ENCODE results near the gene LOC128125822.
A peak's percentile ranks its signal among the peaks of the same experiment; 100 is the strongest.

The LOC128125822 gene

DNA sequence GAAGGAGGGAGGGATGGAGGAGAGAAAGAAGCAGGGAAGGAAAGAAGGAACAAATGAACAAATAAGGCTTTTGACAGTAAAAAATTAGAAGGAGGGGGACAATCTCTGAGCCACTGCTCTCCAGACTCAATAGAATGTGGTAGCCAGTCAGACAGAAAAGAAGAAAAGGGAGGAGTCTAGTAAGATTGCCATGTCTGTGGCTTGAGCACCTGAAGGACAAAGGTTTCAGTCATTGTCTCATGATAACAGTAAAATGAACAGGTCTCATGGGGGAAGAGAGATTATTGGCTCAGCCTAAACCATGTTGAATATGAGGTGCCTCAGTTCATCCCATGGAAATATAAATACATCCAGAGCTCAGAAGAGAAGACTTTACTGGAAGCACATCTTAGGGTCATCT, 14.0 kb upstream of the LOC128125822 start:
- DNase-seq: no peak

DNA sequence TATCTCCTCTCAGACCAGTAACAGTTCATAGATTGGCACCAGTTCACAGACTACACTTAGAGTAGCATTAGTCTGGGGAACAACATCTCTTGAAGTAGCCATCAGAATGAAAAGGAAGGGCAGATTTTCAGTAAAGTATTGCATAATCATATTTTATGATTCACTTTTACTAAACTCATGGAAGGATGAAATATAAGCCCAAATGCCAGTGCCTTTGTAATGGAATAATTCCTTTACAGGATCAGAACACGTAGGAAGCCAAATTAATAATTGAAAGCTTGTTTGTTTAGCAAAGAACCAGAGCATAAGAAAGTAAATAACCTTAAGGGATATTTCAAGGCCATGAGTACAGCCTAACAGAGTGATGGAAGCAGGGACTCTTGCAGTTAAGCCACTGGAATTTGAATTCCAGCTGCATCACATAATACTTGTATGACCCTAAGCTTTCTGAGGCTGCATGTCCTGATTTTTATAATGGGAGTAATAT, 11.4 kb upstream of the LOC128125822 start:
- DNase-seq: no peak

DNA sequence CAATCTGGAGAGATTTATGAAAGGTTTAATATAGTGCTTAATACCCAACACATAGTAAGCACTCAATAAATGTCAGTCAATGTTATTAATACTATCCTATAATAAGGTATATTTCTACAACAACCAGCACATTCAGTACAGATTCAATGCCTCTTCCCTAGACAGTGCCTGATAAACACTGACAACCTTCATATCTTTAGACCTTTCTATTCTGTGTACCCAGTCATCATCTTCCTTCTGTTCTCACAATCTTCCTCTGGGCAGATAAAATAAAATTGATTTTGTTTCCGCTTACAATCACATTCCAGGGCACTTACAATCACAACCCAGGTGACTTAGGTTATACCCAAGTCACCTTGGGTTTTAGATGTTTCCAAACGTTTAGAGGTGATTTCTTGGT, 11.0 kb upstream of the LOC128125822 start:
- no peak for DNase-seq

DNA sequence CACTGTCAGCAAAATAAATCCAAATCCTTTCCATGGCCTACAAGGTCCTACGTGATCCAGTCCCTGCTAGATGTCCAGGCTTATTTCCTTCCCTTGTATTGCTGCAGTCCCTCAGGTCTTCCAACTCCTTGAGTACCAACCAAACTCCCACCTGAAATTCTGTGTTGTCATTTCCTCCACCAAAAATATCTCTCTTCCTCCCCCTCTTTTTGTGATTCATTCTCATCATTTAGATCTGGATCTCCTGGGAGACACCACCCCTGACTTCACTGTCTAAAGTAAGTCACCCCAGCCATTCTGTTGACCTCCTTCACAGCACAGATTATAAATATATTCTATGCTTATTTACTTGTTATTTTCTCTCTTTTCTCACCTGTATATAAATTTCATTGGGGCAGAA, 9.0 kb upstream of the LOC128125822 start:
- no peak for DNase-seq

DNA sequence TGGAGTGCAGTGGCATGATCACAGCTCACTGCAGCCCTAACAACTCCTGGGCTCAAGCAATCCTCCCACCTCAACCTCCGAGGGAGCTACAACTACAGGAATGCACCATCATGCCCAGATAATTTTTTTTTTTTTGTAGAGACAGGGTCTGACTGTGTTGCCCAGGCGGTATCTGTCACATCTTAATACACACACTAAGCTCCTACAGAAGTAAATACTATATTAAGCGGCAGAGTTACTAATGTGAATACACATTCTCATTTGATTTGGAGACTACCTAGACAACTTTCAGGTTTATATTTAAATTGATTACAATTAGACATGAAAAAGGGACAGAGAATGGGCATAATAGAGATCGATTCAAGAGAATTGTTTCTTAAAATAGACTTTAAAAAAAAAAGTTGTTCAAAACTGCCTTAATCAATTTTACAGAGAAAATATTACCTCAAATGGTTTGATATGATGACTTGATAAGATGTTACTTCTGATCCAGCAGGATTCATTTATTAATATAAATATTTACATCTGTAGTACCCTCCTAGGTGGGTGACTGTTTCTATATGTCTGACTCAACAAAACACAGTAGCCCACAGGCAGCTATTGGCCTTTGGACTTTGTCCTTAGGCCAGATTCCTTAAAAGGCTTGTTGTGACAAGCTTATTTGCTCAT, 7.1 kb upstream of the LOC128125822 start:
- DNase-seq: no peak

DNA sequence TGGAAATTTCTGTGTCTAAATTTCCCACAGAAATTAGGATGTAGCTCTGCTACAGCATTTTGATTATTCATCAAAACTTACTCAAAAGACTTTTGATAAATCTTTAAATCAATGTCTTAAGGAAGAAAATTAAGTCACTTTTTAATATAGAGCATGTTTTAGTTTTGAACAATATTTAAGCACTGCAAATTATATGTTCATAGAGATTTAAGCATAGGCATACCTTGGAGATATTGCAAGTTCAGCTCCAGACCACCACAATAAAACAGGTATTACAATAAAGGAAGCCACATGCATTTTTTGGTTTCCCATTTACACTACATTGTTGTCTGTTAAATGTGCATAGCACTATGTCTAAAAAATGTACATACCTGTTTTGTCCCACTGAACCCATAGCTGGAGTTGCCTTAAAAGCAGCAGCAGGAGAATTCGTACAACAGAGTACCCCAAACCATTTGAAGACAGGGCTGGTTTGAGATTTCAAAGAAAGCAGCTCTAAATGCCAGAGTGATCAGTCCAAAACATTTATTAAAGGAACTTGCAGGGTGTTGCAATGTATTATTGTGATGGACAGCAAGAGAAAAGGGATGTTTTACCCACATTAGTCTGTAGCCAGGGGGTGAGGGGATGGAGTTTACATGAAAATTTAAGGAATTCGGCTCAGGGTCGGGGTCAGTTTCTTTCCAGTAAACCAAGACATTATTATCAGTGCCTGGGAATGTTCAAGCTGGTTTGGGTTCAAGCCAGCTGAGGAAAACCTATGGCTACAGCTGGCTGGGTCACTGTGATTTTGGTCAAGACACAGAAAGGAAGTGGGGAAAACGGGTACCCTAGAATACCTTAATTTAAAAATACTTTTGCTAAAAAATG, 6.3 kb upstream of the LOC128125822 start:
- no peak for DNase-seq

DNA sequence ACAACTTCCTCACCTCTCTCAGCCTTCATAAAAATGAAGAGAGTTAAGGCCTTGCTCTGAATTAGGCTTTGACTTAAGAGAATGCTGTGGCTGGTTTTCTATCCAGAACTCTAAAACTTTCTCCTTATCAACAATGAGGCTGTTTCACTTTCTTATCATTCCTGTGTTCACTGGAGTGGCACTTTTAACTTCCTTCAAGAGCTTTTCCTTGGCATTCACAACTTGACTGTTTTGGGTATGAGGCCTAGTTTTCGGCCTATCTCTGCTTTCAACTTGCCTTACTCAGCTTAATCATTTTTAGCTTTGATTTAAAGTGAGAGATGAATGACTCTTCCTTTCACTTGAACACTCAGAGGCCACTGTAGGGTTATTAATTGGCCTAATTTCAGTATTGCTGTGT, 4.3 kb upstream of the LOC128125822 start:
- no peak for DNase-seq

DNA sequence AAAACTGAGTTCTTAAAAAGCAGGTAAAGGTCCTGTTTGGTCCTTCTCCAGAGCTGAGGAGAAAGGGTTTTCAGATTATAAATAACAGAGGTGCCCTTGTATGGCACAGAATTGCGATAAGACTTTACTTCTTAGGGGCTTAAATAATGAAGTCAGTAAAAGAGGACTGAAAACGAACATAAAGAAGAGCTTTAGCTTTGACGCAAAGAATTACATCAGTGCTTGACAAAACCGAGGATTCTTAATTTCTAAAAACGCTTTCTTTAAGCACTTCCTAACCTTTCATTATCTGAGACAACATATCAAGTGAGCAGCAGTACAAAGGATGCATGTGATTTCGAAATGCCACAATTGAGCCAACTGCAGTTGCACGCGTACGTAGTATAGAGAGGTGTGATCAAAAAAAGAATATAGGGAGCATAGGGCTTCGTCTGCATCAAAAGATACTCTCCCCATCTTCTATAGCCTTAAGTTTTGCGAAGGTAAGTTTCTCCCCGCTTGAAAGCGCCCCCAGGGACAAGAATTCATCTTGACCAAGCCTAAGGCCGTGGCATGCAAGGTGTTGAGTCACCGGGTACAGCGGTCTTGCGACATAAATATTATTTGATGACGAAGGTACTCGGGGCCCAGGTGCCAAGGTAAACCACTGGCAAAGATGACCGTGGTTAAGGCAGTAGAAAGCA, 778 bp upstream of the LOC128125822 start:
- DNase-seq: peak; percentile 38

DNA sequence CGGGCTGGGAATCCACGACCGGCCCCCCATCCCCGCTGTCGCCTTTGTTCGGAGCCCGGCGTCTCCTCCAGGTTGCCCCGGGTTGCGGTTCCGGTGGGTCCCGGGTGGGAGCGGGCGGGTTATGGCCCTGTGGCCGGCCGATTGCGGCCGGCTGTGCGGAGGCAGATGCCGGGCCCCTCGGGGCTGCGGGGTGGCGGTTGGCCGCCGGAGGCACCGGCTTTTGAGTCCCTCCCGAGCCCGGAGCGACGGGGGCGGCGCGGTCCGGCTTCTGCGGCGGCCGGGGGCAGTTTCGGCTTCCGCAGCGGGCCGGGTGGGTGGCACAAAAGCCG, 431 bp downstream of the LOC128125822 start:
- no peak for DNase-seq

DNA sequence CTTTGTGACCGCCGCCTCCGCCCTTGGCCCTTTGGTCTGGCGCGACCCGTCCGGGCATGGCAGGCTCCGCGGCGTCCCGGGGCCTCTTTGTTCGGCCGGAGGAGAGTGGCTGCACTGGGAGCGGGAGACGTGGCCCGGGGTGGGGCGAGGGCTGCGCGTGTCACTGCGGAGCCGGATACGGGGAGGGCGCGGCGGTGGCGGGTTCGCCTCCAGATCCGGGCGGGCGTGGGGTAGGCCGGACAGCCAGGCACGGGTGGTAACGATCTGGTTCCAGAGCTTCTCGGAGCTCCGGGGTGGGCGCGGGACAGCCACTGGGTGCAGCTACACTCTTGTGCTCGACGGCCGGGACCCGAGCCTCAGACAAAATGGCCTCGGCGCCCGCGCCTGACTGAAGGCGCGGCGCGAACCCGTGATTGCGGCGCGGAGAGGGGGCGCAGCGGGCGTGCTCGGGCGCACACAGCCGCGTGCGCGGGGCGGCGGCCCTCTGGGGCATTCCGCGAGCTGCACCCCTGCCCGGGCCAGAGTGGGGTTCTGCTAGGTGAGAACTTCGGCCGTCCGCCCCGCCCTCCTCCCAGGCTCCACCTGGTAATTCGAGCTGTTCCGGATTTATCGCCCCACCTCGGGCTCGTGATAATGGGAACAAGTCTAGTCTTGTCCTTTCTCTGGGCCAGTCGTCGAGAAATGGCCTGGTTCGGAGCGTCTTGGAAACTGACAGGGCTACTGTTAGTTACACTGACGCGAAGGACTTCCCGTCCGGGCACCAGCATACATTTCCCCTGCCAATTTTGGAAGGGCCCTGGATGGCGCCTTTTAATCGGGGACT, 1.0 kb downstream of the LOC128125822 start:
- DNase-seq: peak; percentile 54

DNA sequence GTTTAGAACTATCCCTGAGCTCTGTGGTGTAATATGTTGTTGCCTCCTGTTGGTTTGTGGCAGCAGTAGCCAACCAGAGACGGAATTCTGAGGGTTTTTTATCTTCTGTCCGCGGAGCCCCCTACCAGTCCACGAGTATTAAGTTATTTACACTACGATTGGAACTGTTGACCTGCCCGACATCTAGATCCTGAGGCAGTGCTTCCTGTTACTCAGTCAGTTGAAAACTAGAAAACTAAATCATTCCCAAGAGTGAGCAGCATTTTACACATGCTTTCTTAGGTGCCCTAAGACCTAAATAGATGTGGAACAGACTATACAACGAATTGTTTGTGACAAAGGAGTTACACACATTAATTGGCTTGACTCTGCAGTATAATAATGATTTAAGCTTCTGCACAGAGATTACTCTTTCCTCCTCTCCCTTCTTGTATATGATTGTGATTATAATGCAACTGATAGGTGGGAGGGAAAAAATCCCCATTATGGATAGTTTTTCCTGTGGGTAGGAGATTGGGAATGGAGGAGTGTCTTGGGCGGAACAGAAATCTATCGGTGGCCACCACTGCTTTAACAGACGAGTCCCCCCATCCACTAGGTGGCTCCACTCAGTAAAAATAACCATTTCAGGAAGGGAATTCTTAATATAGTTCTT, 1.7 kb downstream of the LOC128125822 start:
- DNase-seq: peak; percentile 21

DNA sequence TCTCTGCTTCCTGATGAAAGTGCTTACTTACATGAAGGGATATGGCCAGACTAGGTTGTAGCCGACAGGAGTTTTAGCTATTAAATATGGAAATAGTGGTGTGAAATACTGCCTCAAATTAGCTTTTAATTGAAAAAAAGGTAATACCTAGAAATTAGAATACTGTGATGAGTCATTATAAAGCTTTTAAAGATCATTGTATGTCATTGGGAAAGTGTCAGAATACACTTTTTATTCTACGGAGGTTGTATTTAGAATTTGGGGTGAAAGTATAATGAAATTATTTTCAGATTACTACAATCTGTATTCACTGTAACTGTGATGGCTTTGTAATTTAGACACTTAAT, 2.2 kb downstream of the LOC128125822 start:
- no peak for DNase-seq

DNA sequence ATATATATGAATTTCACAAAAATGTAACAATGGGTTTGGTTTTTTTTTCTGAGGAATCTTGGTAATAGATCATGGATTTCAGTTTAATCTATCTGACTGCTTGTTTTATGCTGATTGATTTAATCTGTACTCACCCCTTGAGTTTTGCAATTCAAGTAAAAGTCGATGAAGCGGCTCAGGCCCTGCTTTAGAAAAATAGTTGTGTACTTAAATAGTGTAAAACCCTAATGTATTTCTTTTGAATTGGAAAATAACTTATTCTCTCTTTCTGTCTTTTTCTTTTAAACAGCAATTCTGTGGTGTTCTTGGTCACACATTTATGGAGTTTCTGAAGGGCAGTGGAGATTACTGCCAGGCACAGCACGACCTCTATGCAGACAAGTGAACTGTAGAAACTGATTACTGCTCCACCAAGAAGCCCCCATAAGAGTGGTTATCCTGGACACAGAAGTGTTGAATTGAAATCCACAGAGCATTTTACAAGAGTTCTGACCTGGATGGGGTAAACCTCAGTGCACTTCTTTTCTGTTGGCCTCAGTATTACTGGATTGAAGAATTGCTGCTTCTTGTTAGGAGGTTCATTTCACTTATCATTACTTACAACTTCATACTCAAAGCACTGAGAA, 4.0 kb downstream of the LOC128125822 start:
- no peak for DNase-seq

DNA sequence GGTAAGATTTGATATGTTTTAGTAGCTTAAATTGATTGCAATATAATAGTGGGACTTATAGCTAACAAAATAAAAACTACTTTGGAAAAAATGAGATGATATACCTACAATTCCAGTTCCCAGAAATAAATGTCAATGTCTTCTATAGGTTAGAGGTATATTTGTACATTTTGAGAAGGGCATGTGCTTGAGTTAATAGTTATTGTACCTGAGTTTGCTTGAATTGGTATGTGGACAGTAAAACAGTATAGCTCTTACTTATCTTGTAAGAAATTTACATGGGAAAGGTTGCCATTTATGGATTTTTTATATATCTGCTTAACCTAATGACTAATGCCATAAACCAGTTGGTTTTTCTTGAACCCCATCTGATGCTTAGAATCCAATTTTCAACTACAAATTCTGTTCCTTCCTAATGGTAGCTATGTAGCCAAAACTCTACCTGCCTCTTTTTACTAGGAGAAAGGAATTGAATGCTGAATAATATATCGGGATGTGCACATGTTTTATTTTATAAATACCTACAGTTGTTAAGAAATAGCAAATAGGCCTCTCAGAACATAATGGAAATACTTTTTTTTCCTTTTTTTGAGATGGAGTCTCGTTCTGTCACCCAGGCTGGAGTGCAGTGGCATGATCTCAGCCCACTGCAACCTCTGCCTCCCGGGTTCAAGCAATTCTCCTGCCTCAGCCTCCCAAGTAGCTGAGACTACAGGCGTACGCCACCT, 4.9 kb downstream of the LOC128125822 start:
- no peak for DNase-seq

DNA sequence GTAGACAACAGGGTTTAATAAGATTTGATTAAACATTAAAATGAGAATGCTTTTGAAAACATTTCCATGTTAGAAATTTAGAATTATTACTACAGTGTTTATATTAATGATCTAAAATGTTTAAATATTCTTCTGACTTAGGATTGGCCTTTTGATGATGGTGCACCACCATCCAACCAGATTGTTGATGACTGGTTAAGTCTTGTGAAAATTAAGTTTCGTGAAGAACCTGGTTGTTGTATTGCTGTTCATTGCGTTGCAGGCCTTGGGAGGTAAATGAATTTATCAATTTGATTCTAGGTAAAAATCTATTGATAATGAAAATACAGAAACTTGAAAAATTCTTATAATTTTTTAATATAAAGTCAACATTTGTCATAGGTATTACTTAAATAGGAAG, 6.5 kb downstream of the LOC128125822 start:
- no peak for DNase-seq

DNA sequence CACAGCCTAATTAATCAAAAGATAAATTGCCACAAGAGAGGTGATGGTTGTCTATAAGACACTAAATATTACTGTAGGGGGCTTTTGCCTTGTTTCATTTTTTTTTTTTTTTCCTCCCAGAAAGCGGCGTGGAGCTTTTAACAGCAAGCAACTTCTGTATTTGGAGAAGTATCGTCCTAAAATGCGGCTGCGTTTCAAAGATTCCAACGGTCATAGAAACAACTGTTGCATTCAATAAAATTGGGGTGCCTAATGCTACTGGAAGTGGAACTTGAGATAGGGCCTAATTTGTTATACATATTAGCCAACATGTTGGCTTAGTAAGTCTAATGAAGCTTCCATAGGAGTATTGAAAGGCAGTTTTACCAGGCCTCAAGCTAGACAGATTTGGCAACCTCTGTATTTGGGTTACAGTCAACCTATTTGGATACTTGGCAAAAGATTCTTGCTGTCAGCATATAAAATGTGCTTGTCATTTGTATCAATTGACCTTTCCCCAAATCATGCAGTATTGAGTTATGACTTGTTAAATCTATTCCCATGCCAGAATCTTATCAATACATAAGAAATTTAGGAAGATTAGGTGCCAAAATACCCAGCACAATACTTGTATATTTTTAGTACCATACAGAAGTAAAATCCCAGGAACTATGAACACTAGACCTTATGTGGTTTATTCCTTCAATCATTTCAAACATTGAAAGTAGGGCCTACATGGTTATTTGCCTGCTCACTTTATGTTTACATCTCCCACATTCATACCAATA, 7.8 kb downstream of the LOC128125822 start:
- DNase-seq: no peak

DNA sequence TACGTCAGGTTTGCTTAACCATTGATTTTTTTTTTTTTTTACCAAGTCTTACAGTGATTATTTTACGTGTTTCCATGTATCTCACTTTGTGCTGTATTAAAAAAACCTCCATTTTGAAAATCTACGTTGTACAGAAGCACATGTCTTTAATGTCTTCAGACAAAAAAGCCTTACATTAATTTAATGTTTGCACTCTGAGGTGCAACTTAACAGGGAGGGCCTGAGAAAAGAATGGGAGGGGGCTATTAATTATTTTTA, 8.4 kb downstream of the LOC128125822 start:
- DNase-seq: no peak

DNA sequence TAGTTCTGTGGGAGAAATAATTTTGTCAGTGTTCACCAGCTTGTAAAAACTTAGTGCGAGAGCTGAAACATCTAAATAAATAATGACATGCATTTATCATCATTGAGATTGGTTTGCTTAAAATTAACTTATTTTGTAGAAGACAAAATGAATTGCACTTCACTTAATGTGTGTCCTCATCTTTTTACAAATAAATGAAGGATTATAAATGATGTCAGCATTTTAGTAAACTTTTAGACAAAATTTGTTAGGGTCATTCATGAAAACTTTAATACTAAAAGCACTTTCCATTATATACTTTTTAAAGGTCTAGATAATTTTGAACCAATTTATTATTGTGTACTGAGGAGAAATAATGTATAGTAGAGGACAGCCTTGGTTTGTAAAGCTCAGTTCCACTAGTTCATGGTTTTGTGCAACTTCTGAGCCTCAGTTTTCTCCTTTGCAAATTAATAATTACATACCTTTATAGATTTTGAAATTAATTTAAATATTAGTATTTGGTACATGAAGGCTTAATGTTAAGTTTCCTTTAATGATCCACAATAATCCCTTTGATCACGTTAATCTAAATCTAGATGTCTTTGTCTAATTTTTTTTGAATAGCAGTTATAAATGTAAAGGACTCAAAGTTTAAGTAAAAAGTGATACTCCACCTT, 9.2 kb downstream of the LOC128125822 start:
- DNase-seq: no peak

DNA sequence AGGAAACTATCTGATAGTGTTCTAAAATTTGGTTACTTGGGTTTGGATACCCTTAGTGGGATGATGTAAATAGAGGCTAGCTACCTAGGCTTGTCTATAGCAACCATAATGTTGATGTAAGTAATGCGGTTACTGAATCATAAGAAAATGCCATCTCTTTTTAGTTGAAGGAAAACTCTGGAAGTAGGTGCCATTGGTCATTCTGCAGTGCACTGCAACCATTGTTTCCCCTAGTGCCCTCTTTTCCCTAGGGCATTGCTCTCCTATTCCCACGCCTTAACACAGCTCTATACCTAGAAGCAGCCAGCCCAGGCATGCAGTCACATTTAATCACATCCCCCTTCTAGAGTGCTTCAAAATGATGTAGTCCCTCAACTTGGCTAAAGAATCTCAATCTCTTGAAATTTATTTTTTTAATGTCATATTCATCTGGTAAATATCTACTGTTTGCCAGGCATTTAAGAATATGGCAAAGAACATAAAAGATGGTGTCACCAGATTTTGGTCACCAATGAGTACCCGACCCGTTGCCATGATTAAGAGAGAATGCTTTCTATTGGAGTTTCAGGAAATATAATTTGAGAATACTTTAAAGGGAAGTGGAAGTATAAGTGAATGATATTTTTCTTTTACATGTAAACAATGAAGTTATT, 10.4 kb downstream of the LOC128125822 start:
- DNase-seq: no peak

DNA sequence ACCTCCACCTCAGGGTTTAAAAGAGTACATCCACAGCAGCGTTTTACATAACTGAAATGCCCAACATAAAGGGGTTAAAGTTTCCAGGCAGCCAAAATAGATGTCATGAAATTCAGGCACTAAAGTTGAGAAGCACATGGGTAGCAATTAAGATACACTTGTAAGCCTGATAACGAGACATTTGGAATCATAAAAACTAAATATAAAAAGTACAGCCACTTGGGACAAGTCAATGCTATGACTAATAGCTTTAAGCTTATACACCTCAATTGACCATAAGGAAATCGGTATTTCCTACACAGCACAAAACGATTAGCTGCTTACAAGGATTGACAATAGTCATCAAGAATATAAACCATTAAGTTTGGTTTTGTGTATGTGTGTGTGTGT, 11.8 kb downstream of the LOC128125822 start:
- DNase-seq: no peak
